HG03354 (cell line): Measurements from ENCODE around the gene MYH16.
"Not testable (repeated sequence)": the region's sequence is repeated elsewhere in the genome, so short reads cannot be mapped to it uniquely, and the experiment has no call there.

Experiments
- ATAC-seq: cut with Tn5 transposase; IDR thresholded peaks from one replicate; pipeline ENCODE4 v1.9.1; 2021; ENCODE audit warnings: mild to moderate bottlenecking; ENCODE audit not compliant: unreplicated experiment, poor library complexity, severe bottlenecking

The MYH16 gene

GRCh38 chr7:99257065-99257464 is 15.6 kb upstream of the MYH16 start:
- ATAC-seq: no peak

GRCh38 chr7:99257675-99258074 is 15.0 kb upstream of the MYH16 start:
- no peak for ATAC-seq

- no peak for ATAC-seq
These were observed 14.1 kb upstream of the MYH16 start for GRCh38 chr7:99258501-99258900.

- no peak for ATAC-seq
These were observed 12.2 kb upstream of the MYH16 start for GRCh38 chr7:99260395-99260794.

GRCh38 chr7:99261646-99262045 is 11.0 kb upstream of the MYH16 start:
- no peak for ATAC-seq

GRCh38 chr7:99265848-99266480 is 6.7 kb upstream of the MYH16 start:
- ATAC-seq: no peak

- ATAC-seq: no peak
These were observed 5.2 kb upstream of the MYH16 start for GRCh38 chr7:99267481-99267840.

GRCh38 chr7:99267841-99268576 is 4.6 kb upstream of the MYH16 start:
- no peak for ATAC-seq

- ATAC-seq: no peak
These were observed 4.1 kb upstream of the MYH16 start for GRCh38 chr7:99268577-99268908.

- ATAC-seq: no peak
These were observed 1.9 kb upstream of the MYH16 start for GRCh38 chr7:99270702-99271101.

GRCh38 chr7:99273561-99273960 is 922 bp downstream of the MYH16 start:
- ATAC-seq: not testable (repeated sequence)

- ATAC-seq: not testable (repeated sequence)
These were observed 2.3 kb downstream of the MYH16 start for GRCh38 chr7:99274908-99275307.

GRCh38 chr7:99275496-99275895 is 2.9 kb downstream of the MYH16 start:
- ATAC-seq: no peak

GRCh38 chr7:99278180-99278579 is 5.5 kb downstream of the MYH16 start:
- no peak for ATAC-seq

- ATAC-seq: not testable (repeated sequence)
These were observed 11.5 kb downstream of the MYH16 start for GRCh38 chr7:99284165-99284564.

- ATAC-seq: no peak
These were observed 15.3 kb downstream of the MYH16 start for GRCh38 chr7:99287779-99288534.

GRCh38 chr7:99289185-99289584 is 16.5 kb downstream of the MYH16 start:
- ATAC-seq: no peak

GRCh38 chr7:99290148-99290547 is 17.5 kb downstream of the MYH16 start:
- not testable (repeated sequence) for ATAC-seq

- ATAC-seq: no peak
These were observed 18.5 kb downstream of the MYH16 start for GRCh38 chr7:99290980-99291607.

- ATAC-seq: no peak
These were observed 19.5 kb downstream of the MYH16 start for GRCh38 chr7:99292127-99292526.

GRCh38 chr7:99293167-99293566 is 20.5 kb downstream of the MYH16 start:
- no peak for ATAC-seq
